Mucosa of descending colon (tissue), 3 donors: Measurements from ENCODE around the gene TOLLIP. TPM values are rescaled to one million over a fixed set of nuclear protein-coding genes. Genes with fewer than 3 reads are reported as not detected.

Experiments used
- ATAC-seq: fragments of 200-7000 bp; cut with Tn5 transposase; one replicate; pipeline ENCODE4 v1.9.1; 2020; ENCODE audit warnings: mild to moderate bottlenecking, moderate library complexity
- DNase-seq, 3 donors: peaks; one replicate each; pipeline ENCODE4 v3.0.0-alpha.2; 2020
- H3K36me3 ChIP-seq: fragments of 200-600 bp; one replicate; pipeline ENCODE4 v1.8.0; 2021; ENCODE audit warnings: low read depth, mild to moderate bottlenecking
- H3K4me1 ChIP-seq: fragments of 200-600 bp; one replicate; pipeline ENCODE4 v1.8.0; 2021; ENCODE audit warnings: low read depth, mild to moderate bottlenecking
- H3K4me3 ChIP-seq: fragments of 200-600 bp; one replicate; pipeline ENCODE4 v1.8.0; 2021; ENCODE audit warnings: mild to moderate bottlenecking
- H3K9me3 ChIP-seq: fragments of 200-600 bp; one replicate; pipeline ENCODE4 v1.8.0; 2021; ENCODE audit warnings: mild to moderate bottlenecking
- intact Hi-C, 2 donors: fragments of 100-400 bp; cut with DNase I in 1 of 2; cut with micrococcal nuclease in 1 of 2; formaldehyde crosslinking; loops; one replicate each; pipeline versions ENCODE4 v1.11.0 to v1.11.1; 2022; cut with DNase I, micrococcal nuclease
- total RNA-seq, 3 donors: library from RNA; stranded (reverse); fragmentation: NEBNext Ultra II Directional in 2 of 3; extraction: Animal tissue kit (Norgen Biotek cat#: 25700) in 2 of 3; gene quantifications; one replicate each; pipeline versions ENCODE4 v1.2.1 to v1.2.4, GENCODE V29; 2021 to 2023
- TF ChIP-seq, protein P1 (sequence below): fragments of 200-600 bp; IDR thresholded peaks from one replicate; pipeline ENCODE4 v1.8.0; 2022; ENCODE audit warnings: antibody characterized with exemption, mild to moderate bottlenecking
- donor health status: DM: no; HTN: no; CAD: no; lungs with moderate emphysema.
- donor health status: DM: no; HTN: no; CAD: no.
- donor health status: DM: no; HTN: yes; CAD: no.

Gene TOLLIP
- total RNA-seq, 3 donors from 2014 or later = 62.4 to 65.4 (median 62.5) TPM

- Histone ChIP-seq H3K36me3 (no peaks in the 10 kb centered on the region), H3K9me3 (no peaks in the 10 kb centered on the region), H3K4me1 (peaks cover 17% of the 10 kb centered on the region), H3K4me3 (no peak overlapping the region)
- intact Hi-C loops = no loop called here
- TF ChIP-seq, protein P1, sequence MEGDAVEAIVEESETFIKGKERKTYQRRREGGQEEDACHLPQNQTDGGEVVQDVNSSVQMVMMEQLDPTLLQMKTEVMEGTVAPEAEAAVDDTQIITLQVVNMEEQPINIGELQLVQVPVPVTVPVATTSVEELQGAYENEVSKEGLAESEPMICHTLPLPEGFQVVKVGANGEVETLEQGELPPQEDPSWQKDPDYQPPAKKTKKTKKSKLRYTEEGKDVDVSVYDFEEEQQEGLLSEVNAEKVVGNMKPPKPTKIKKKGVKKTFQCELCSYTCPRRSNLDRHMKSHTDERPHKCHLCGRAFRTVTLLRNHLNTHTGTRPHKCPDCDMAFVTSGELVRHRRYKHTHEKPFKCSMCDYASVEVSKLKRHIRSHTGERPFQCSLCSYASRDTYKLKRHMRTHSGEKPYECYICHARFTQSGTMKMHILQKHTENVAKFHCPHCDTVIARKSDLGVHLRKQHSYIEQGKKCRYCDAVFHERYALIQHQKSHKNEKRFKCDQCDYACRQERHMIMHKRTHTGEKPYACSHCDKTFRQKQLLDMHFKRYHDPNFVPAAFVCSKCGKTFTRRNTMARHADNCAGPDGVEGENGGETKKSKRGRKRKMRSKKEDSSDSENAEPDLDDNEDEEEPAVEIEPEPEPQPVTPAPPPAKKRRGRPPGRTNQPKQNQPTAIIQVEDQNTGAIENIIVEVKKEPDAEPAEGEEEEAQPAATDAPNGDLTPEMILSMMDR = no peak
- DNase-seq = no peak
- ATAC-seq = no peak
Observed at GRCh38 chr11:1259076-1259461, 50.4 kb downstream of the TOLLIP start.

- Histone ChIP-seq H3K4me3 (no peak overlapping the region), H3K36me3 (no peaks in the 10 kb centered on the region), H3K4me1 (peaks cover 17% of the 10 kb centered on the region), H3K9me3 (no peaks in the 10 kb centered on the region)
- TF ChIP-seq, protein P1 = no peak
- DNase-seq (peak in 1 of 3 donors; percentile 43), ATAC-seq (no peak)
- intact Hi-C loops = no loop called here
Observed at GRCh38 chr11:1258401-1259075, 50.9 kb downstream of the TOLLIP start.

GRCh38 chr11:1257916-1258315, 51.5 kb downstream of the TOLLIP start:
- no peaks in the 10 kb centered on the region for H3K36me3 ChIP-seq
- H3K4me3 ChIP-seq = no peak overlapping the region
- ATAC-seq = no peak
- no peaks in the 10 kb centered on the region for H3K9me3 ChIP-seq
- intact Hi-C loops = no loop called here
- peak in 1 of 3 donors; percentile 46 for DNase-seq
- TF ChIP-seq, protein P1 = no peak
- peaks cover 13% of the 10 kb centered on the region for H3K4me1 ChIP-seq

- DNase-seq = peak in 1 of 3 donors; percentile 51
- intact Hi-C loops = no loop called here
- no peak overlapping the region for H3K4me3 ChIP-seq
Observed at GRCh38 chr11:1257366-1257765, 52.1 kb downstream of the TOLLIP start.

GRCh38 chr11:1256257-1257045, 53.0 kb downstream of the TOLLIP start:
- H3K4me1 ChIP-seq = no peaks in the 10 kb centered on the region
- H3K36me3 ChIP-seq = no peaks in the 10 kb centered on the region
- intact Hi-C loops = no loop called here
- DNase-seq (peak in 1 of 3 donors; percentile 44), ATAC-seq (no peak)
- H3K9me3 ChIP-seq = no peaks in the 10 kb centered on the region
- TF ChIP-seq, protein P1 = no peak
- H3K4me3 ChIP-seq = no peak overlapping the region

More at GRCh38 chr11:1257366-1257765, 52.1 kb downstream of the TOLLIP start:
- Histone ChIP-seq H3K4me1 (peaks cover 9% of the 10 kb centered on the region), H3K9me3 (no peaks in the 10 kb centered on the region), H3K36me3 (no peaks in the 10 kb centered on the region)
- TF ChIP-seq, protein P1 = no peak
- ATAC-seq = no peak
